ENCODE data around the gene DLX5.

- TF ChIP-seq EP300 (conservative IDR thresholded peaks at IDR 0.05; ENCODE audit: poor library complexity, severe bottlenecking) = peak; percentile 82
- no peak for TF ChIP-seq CTCF (IDR thresholded peaks at IDR 0.05; ENCODE audit: poor library complexity, severe bottlenecking)
- peak; percentile 8 for TF ChIP-seq REST (IDR thresholded peaks at IDR 0.05; ENCODE audit: borderline replicate concordance)
- TF ChIP-seq POLR2AphosphoS5 (IDR thresholded peaks at IDR 0.05) = peak; percentile 82
- no peak for TF ChIP-seq TAF1 (IDR thresholded peaks at IDR 0.05; ENCODE audit: low read depth)
- no peak for TF ChIP-seq EZH2 (IDR thresholded peaks at IDR 0.05; ENCODE audit: borderline replicate concordance, insufficient read depth, low read length, poor library complexity, severe bottlenecking)
- TF ChIP-seq SMC3 (conservative IDR thresholded peaks at IDR 0.05; ENCODE audit: poor library complexity) = peak; percentile 51
- TF ChIP-seq RAD21 (conservative IDR thresholded peaks at IDR 0.05) = no peak
These were observed 8.8 kb downstream of the DLX5 start for GRCh38 chr7:97015756-97016380.
